ENCODE results near the gene DEAF1. TPM values are rescaled to one million over a fixed set of nuclear protein-coding genes. Genes with fewer than 3 reads are reported as not detected.
"Not testable (repeated sequence)": the region's sequence is repeated elsewhere in the genome, so short reads cannot be mapped to it uniquely, and the experiment has no call there.

The DEAF1 gene
- total RNA-seq, 1 donor from 2014 or later: 36.9 TPM

GRCh38 chr11:701741-702461 lies 6.9 kb upstream of the DEAF1 start:
- DNase-seq (ENCODE audit: low spot score): no peak

GRCh38 chr11:699753-700152 lies 4.7 kb upstream of the DEAF1 start:
- DNase-seq (ENCODE audit: low spot score): no peak

DNA sequence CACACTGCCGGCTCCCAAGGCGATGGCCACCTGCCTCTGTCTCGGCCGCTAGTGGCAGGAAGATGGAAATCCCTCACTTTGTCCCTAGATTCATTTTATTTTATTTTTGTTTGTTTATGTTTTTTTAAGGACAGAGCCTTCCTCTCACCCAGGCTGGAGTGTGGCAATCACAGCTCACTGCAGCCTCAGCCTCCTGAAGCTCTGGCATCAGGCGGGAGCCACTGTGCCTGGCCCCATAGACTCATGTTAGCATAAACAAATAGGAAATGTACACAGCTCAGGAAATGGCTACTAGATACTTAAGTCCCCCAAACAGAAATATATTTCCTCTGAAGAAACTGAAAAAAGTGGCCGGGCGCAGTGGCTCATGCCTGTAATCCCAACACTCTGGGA lies 4.1 kb upstream of the DEAF1 start:
- DNase-seq (ENCODE audit: low spot score): no peak

GRCh38 chr11:698493-699115 lies 3.6 kb upstream of the DEAF1 start:
- DNase-seq (ENCODE audit: low spot score): no peak

- DNase-seq (ENCODE audit: low spot score): no peak
These were observed 2.8 kb upstream of the DEAF1 start for GRCh38 chr11:697811-698311.

DNA sequence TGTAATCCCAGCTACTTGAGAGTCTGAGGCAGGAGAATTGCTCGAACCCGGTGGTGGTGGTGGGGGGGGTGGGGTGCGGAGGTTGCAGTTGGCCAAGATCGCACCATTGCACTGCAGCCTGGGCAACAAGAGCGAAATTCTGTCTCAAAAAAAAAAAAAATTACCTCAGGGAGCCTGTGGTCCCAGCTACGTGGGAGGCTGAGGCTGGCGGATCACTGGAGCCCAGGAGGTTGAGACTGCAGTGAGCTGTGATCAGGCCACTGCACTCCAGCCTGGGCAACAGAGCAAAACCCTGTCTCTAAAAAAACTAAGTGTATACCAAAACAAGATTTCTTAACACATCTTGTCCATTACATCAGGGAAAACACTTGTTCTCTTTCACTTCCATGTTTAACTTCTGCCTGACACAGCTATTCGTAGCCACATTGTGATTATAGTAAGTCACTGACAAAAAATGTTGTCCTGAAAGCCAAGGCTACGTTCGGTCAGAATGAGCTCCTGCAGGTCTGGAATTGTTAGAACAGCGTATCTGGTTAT lies 2.0 kb upstream of the DEAF1 start:
- no peak for DNase-seq (ENCODE audit: low spot score)

DNA sequence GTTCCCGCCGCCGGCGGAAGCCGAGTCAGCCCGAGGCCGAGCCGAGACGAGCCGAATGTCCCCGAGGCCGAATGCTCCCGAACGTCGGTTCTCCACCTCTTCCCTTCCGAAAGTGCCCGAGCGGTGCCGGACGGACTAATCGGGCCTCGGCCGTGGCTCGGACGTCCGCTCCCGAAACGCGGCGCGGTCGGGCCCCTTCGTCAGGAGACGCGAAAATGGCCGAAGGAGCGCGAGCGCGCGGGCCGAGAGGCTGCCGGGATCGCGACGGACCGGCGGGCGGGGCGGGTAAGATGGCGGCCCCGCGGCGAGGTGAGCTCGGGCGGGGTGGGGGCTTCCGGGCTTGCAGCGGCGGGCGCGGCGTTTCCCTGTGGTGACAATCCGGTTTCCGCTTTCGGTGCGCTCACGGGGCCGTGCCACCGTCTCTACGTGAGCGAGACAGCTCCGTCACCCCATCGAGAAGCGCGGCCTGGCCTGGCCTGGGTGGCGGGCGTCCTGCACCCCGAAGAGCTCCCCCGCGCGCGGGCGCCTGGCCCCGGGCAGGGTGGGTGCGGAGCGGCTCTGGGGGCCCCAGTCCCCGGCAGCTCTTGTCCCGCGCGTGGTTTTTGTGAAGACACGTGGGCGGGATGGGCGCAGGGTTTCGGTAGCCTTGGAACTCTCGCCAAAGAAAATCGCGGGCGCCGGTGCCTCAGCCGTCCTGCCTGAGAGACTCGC lies 671 bp upstream of the DEAF1 start, which contains the start of gene TMEM80:
Gene TMEM80, plus strand, starts transcription at position 279 of the 711 bp plus-strand sequence. Its CDS starts 12 bp downstream, at position 291.
- DNase-seq (ENCODE audit: low spot score): peak; percentile 99

DNA sequence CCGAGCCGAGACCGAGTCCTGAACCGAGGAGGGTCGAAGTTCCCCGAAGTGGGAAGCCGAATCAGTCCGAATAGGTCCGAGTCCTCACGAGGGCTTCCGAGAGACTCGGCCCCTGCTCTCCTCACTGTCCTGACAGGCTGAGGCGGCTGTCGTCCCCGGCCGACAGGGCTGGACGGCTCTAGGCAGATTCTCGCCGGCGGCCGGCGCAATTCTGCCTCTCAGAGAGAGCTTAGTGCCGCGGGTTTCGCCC lies 191 bp upstream of the DEAF1 start:
- DNase-seq (ENCODE audit: low spot score): no peak

DNA sequence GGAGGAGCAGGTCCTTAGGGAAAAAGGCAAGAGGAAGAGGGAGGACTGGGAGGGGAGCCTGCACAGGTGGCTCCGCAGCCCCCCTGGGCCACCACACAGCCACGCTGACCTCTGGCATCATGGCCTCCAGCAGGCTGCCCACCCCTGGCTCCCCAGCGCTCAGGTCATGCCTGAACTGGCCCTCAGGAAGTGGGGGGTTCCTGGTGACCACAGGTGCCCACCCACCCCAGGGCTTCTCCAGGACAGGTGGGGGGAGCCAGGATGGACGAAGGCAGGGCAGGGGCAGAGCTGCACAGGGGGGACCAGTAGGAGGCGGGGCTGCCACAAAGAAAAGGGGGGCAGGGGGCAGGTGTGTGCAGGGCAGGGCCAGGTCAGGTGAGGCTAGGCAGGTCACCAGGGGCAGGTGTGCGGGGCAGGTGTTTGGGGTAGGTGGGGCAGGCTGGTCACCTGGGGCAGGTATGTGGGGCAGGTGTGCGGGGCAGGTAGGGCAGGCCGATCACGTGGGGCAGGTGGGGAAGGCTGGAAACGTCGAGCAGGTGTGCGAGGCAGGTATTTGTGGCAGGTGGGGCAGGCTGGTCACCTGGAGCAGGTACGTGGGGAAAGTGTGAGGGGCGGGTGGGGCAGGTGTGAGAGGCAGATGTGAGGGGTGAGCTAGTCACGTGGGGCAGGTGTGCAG lies 997 bp downstream of the DEAF1 start:
- DNase-seq (ENCODE audit: low spot score): peak; percentile 65

- no peak for DNase-seq (ENCODE audit: low spot score)
These were observed 1.6 kb downstream of the DEAF1 start for GRCh38 chr11:693415-693831.

GRCh38 chr11:692824-693414 lies 2.1 kb downstream of the DEAF1 start:
- DNase-seq (ENCODE audit: low spot score): no peak

DNA sequence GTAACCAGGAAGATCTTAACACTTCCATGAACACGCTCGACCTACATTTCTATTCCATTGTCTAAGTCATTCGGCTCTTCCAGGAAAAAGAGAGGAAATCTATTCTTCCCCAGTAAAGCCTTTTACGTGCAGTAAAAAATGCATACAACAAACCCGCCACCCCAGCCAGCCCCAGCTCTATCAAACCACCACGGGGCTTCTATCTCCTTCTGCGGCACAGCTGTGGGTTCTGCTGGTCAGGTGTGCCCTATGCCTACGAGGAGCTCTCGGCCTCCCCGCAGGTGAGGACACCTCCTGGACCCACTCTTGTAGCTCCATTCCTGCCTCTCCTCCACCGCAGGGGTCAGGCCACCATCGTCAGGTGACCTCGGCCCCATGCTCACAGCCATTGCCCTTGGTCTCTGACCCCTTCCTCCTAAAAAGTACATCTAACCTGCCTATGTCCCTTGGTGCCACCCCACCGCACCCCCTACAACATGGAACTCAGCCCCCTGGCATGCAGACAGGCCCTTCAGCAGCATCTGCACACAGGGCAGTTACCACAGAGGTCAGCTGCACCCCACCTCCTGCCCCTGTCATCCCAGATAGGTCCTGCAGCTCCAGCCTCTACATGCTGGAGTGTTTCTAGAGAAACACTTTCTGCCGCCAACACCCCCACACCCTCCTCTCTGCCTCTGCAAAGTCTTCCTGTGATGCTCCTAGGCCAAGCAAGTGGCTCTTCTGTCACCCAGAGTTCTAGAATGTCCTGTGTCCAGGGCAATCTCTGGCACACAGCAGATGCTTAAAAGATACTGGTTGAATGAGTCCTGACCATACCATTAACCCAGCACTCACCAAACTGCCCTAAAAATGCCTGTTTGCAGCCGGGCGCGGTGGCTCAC lies 3.1 kb downstream of the DEAF1 start:
- DNase-seq (ENCODE audit: low spot score): no peak

DNA sequence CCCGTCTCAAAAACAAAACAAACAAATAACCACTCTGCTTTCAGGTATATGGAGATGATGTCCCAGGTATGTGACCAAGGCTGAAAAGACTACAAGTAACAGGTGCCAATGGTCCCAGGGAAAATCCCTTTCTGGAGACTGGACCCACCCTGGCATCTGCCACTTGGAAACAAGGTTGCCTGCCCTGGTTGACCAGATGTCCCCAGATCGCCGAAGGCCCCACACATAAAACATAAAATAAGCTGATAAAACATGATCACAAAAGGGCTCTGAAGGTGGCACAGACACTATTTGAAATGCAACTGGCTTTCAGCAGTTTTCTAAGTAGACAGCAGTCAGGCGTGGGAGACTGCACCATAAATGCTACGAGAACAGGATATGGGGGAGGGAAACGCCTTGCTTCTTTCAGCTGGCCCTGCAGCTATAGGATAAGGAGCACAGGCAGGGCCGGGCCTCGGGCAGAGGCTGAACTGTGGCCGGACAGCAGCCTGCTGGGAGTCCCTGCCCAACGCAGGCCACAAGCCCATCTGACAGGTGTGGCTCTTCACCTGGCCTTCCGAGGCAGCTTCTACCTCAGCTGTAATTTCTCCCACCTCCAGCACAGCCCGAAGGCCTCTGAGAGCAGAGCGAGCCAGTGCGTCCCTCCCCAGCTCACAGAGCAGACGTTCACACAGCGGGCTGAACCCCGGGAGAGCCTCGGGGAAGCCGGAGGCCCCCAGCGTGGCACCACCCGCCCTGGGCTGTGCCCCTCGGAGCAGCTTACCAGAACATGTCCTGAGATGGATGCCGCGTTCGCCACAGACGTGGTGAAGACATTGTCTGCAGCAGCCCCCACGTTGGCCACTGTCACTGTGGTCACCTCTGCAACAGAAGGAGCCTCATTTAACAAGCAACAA lies 4.0 kb downstream of the DEAF1 start:
- DNase-seq (ENCODE audit: low spot score): no peak

- DNase-seq (ENCODE audit: low spot score): not testable (repeated sequence)
These were observed 4.8 kb downstream of the DEAF1 start for GRCh38 chr11:690244-690643.

- DNase-seq (ENCODE audit: low spot score): no peak
These were observed 5.4 kb downstream of the DEAF1 start for GRCh38 chr11:689625-690024.

DNA sequence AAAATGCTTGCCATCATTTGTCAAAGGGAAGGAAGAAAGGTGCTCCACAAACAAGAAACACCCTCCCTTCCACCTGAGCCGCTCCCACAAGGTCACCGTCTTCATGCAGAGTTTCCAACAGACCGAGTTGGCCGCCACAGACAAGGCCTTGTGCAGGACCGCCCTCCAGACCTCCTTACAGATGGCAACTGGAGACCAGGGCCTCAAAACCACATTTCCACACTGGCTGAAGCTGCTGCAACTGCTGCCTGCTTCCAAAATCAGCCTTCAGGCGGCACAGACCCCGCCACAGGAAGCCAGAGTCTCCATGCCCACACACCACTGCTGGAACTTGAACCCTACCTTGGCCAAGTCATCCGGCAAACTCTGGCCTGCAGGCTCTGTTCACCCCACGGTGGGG lies 6.3 kb downstream of the DEAF1 start:
- DNase-seq (ENCODE audit: low spot score): no peak

DNA sequence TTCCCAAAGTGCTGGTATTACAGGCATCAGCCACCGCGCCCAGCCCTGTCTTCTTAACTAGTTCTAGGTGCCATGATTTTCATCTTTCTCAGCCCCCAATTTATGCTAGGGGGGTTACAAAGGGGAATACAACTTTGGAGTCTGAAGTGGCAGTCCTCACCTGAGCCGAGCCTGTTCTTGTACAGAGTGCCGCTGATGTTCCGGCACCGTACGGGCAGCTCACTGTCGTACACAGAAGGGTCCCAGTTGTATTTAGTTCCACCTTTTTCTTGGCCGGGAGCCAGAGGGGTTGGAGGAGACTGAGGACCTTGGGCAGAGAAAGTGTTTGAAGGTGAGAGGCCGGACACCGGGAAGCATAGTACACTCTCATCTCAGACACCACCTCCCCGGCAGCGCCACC lies 7.3 kb downstream of the DEAF1 start:
- no peak for DNase-seq (ENCODE audit: low spot score)

GRCh38 chr11:686451-687243 lies 8.4 kb downstream of the DEAF1 start:
- DNase-seq (ENCODE audit: low spot score): no peak

GRCh38 chr11:680970-681369 lies 14.1 kb downstream of the DEAF1 start:
- no peak for DNase-seq (ENCODE audit: low spot score)

All from ureter (tissue), 1 donor.